HEK293 (cell line): ENCODE measurements around the gene TSR3.

Experiments
- ZNF571 ChIP-seq: fragments of 450-650 bp; formaldehyde crosslinking; IDR thresholded peaks from 2 replicates; pipeline ENCODE4 v1.5.0; 2017; ENCODE audit warnings: missing biosample characterization, missing genetic modification characterization
- TF ChIP-seq, protein P1 (sequence below): fragments of 450-650 bp; formaldehyde crosslinking; IDR thresholded peaks from 2 replicates; pipeline ENCODE4 v1.5.1; 2016; ENCODE audit warnings: missing biosample characterization, missing genetic modification characterization

DNA sequence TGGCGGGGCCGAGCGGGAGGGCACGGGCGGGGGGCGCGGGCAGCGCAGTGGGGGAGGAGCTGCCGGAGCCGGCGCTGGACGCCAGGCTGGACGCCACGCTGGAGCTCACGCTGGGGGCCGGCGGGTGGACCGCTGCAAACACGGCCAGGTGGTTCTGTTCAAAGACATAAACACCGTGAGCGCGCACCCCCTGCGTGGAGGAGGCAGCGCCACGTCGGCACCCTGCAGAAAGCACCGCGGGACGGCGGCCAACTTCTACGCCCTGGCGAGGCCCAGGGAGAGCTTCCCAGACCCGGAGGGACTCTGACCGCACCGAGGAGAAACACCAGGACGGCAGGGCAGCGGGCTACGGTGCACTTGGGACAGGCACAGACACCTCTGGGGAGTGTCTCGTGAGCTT lies 33.6 kb upstream of the TSR3 start:
- TF ChIP-seq, protein P1, sequence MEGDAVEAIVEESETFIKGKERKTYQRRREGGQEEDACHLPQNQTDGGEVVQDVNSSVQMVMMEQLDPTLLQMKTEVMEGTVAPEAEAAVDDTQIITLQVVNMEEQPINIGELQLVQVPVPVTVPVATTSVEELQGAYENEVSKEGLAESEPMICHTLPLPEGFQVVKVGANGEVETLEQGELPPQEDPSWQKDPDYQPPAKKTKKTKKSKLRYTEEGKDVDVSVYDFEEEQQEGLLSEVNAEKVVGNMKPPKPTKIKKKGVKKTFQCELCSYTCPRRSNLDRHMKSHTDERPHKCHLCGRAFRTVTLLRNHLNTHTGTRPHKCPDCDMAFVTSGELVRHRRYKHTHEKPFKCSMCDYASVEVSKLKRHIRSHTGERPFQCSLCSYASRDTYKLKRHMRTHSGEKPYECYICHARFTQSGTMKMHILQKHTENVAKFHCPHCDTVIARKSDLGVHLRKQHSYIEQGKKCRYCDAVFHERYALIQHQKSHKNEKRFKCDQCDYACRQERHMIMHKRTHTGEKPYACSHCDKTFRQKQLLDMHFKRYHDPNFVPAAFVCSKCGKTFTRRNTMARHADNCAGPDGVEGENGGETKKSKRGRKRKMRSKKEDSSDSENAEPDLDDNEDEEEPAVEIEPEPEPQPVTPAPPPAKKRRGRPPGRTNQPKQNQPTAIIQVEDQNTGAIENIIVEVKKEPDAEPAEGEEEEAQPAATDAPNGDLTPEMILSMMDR (tag by site-specific recombination) = no peak
- no peak for TF ChIP-seq ZNF571
